GM23338 (cell line): ENCODE data around the gene MECP2. TPM values are rescaled to one million over a fixed set of nuclear protein-coding genes. Genes with fewer than 3 reads are reported as not detected.

ENCODE experiments used
- ATAC-seq: fragments of 200-7000 bp; cut with Tn5 transposase; 3 replicates; pipeline ENCODE4 v1.9.1; 2020
- DNase-seq: peaks from one replicate; pipeline ENCODE4 v3.0.0-alpha.2; 2015; ENCODE audit warnings: low spot score
- H2AFZ ChIP-seq: fragments of 200-600 bp; sonication (generic); 2 replicates; pipeline ENCODE4 v1.8.0; 2016; ENCODE audit warnings: antibody characterized with exemption, mild to moderate bottlenecking, moderate library complexity
- H3F3A ChIP-seq: fragments of 200-600 bp; sonication (generic); replicated peaks from 2 replicates; pipeline ENCODE4 v1.8.0; 2017; ENCODE audit warnings: antibody characterized with exemption, mixed run types, low read depth
- H3K27ac ChIP-seq: fragments of 200-600 bp; sonication (generic); 2 replicates; pipeline ENCODE4 v1.6.1; 2016; ENCODE audit warnings: low read depth
- H3K27me3 ChIP-seq: fragments of 200-600 bp; sonication (generic); 2 replicates; pipeline ENCODE4 v1.8.0; 2016; ENCODE audit warnings: mild to moderate bottlenecking, mixed run types, moderate library complexity; ENCODE audit not compliant: insufficient read depth
- H3K36me3 ChIP-seq: fragments of 200-600 bp; sonication (generic); 2 replicates; pipeline ENCODE4 v1.8.0; 2016; ENCODE audit warnings: mild to moderate bottlenecking; ENCODE audit not compliant: insufficient read depth
- H3K4me1 ChIP-seq: fragments of 200-600 bp; sonication (generic); 2 replicates; pipeline ENCODE4 v1.8.0; 2016; ENCODE audit warnings: mild to moderate bottlenecking, moderate library complexity; ENCODE audit not compliant: insufficient read depth
- H3K4me2 ChIP-seq: fragments of 200-600 bp; sonication (generic); 2 replicates; pipeline ENCODE4 v1.7.1; 2017; ENCODE audit warnings: mixed run types
- H3K4me3 ChIP-seq: fragments of 200-600 bp; sonication (generic); 2 replicates; pipeline ENCODE4 v1.6.1; 2016; ENCODE audit warnings: mixed run types
- H3K79me2 ChIP-seq: fragments of 200-600 bp; sonication (generic); replicated peaks from 2 replicates; pipeline ENCODE4 v1.8.0; 2017; ENCODE audit warnings: mild to moderate bottlenecking; ENCODE audit not compliant: insufficient read depth
- H3K9me2 ChIP-seq: fragments of 200-600 bp; sonication (generic); 2 replicates; pipeline ENCODE4 v1.8.0; 2017; ENCODE audit not compliant: insufficient read depth
- H4K20me1 ChIP-seq: fragments of 200-600 bp; sonication (generic); replicated peaks from 2 replicates; pipeline ENCODE4 v1.8.0; 2017; ENCODE audit warnings: mild to moderate bottlenecking; ENCODE audit not compliant: insufficient read depth
- H3K27ac Mint-ChIP-seq: 2 replicates; pipeline ENCODE4 v1.8.0; 2020; ENCODE audit warnings: inconsistent platforms, mild to moderate bottlenecking, moderate library complexity, mixed read lengths
- H3K27me3 Mint-ChIP-seq: 3 replicates; pipeline ENCODE4 v1.8.0; 2022; ENCODE audit warnings: low read depth, mild to moderate bottlenecking, moderate library complexity, mixed read lengths, inconsistent platforms; ENCODE audit not compliant: insufficient read depth, poor library complexity
- H3K36me3 Mint-ChIP-seq: 3 replicates; pipeline ENCODE4 v1.8.0; 2021; ENCODE audit warnings: low read depth, mild to moderate bottlenecking, inconsistent platforms, moderate library complexity, mixed read lengths
- H3K4me1 Mint-ChIP-seq: 3 replicates; pipeline ENCODE4 v1.8.0; 2020; ENCODE audit warnings: mild to moderate bottlenecking, inconsistent platforms, mixed read lengths
- H3K4me3 Mint-ChIP-seq: 3 replicates; pipeline ENCODE4 v1.8.0; 2021; ENCODE audit warnings: moderate library complexity, mild to moderate bottlenecking, inconsistent platforms, mixed read lengths
- H3K9me3 Mint-ChIP-seq: 3 replicates; pipeline ENCODE4 v1.8.0; 2020; ENCODE audit warnings: moderate library complexity, mild to moderate bottlenecking, inconsistent platforms, mixed read lengths
- CREB1 ChIP-seq: fragments of 250-450 bp; sonication (Bioruptor Pico); IDR thresholded peaks from 2 replicates; pipeline ENCODE4 v1.5.0; 2020; ENCODE audit warnings: low read depth, mild to moderate bottlenecking, moderate library complexity
- ETS1 ChIP-seq: IDR thresholded peaks from 2 replicates; pipeline ENCODE4 v1.6.1; 2016; ENCODE audit warnings: antibody characterized with exemption
- EZH2 ChIP-seq: fragments of 200-600 bp; sonication (generic); IDR thresholded peaks from one replicate; pipeline ENCODE4 v1.8.0; 2017; ENCODE audit warnings: antibody characterized with exemption, mild to moderate bottlenecking, low read depth; ENCODE audit not compliant: unreplicated experiment
- EZH2phosphoT487 ChIP-seq: fragments of 200-600 bp; sonication (generic); IDR thresholded peaks from one replicate; pipeline ENCODE4 v1.8.1; 2018; ENCODE audit warnings: antibody characterized with exemption; ENCODE audit not compliant: unreplicated experiment
- JUNB ChIP-seq: IDR thresholded peaks from one replicate; pipeline ENCODE4 v1.6.1; 2016; ENCODE audit warnings: antibody characterized with exemption; ENCODE audit not compliant: unreplicated experiment
- NANOG ChIP-seq: IDR thresholded peaks from 2 replicates; pipeline ENCODE4 v1.6.1; 2016; ENCODE audit warnings: antibody characterized with exemption, borderline replicate concordance
- POLR2AphosphoS5 ChIP-seq: IDR thresholded peaks from 2 replicates; pipeline ENCODE4 v1.6.1; 2016; ENCODE audit warnings: antibody characterized with exemption, low read depth
- REST ChIP-seq: IDR thresholded peaks from one replicate; pipeline ENCODE4 v1.6.1; 2018; ENCODE audit warnings: antibody characterized with exemption; ENCODE audit not compliant: unreplicated experiment
- STAT1 ChIP-seq: IDR thresholded peaks from one replicate; pipeline ENCODE4 v1.6.1; 2016; ENCODE audit warnings: antibody characterized with exemption; ENCODE audit not compliant: unreplicated experiment
- ZNF114 ChIP-seq: fragments of 250-450 bp; sonication (Bioruptor Pico); IDR thresholded peaks from 2 replicates; pipeline ENCODE4 v1.5.0; 2020; ENCODE audit warnings: mild to moderate bottlenecking, moderate library complexity
- ZNF331 ChIP-seq: fragments of 250-450 bp; sonication (Bioruptor Pico); IDR thresholded peaks from 2 replicates; pipeline ENCODE4 v1.5.0; 2020; ENCODE audit warnings: low read depth, mild to moderate bottlenecking, moderate library complexity
- ZNF462 ChIP-seq: fragments of 250-450 bp; sonication (Bioruptor Pico); IDR thresholded peaks from 2 replicates; pipeline ENCODE4 v1.5.0; 2020; ENCODE audit warnings: mild to moderate bottlenecking, moderate library complexity
- polyA plus RNA-seq: library from polyadenylated mRNA; unstranded; fragments of >200 nt; fragmentation: Nextera tagmentation; extraction: Ambion mirVana; gene quantifications from 2 replicates; pipeline ENCODE4 v1.2.1, GENCODE V29; 2016
- total RNA-seq: library from RNA; depleted of rRNA; stranded (reverse); fragments of >200 nt; shearing (Covaris generic); gene quantifications from 2 replicates; pipeline ENCODE4 v1.2.3, GENCODE V29; 2014
- TF ChIP-seq, protein P1 (sequence below), 2 experiments: fragments of 200-600 bp in 1 of 2; sonication (generic) in 1 of 2; conservative IDR thresholded peaks; 2 replicates each; pipeline versions ENCODE4 v1.5.1 to v1.6.1; 2016 to 2017; ENCODE audit warnings: antibody characterized with exemption in 2 of 2, low read depth in 2 of 2, mild to moderate bottlenecking in 2 of 2, moderate library complexity in 1 of 2

Gene MECP2
- total and polyA plus RNA-seq, 2 experiments from 2014 or later: 27.7 to 32.7 TPM

DNA sequence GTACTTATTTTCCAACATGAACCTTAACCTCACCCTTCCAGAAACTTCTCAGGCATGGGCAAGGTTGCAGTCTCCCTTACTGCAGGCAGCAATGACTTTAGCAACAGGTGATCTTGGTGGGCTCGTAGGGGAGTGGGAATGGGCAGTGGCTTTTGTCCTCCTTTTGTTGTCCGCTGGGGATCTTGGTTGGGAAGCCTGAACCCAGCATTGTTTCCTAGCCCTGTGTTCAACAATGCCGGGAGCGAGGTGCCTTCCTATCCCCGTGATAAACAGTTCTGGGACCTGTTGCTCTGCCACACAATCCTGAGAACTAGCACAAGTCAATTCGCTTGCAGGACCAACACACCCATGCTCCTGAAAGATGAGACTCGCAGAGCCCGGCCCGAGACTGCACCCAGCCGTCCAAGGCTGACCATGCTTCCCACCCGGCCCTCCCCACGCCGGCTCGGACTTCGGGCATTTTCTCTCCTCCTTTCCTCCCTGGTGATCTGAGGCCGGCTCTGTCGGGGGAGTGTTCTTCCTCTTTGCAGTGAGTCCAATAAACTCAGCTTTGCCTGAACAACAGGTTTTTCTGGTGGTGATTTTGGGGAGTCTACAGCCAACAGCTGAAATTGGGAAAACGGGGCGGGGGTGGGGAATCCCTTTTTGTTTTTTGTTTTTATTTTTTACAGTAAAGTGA lies 98.0 kb downstream of the MECP2 start:
- no peak overlapping the region for H3K4me3 ChIP-seq
- no peak overlapping the region for H3K4me2 ChIP-seq
- peak; percentile 55 for ATAC-seq
- peak overlapping the region; percentile 18; the same call in 1 of the 2 replicates for H2AFZ ChIP-seq
- H3K27me3 ChIP-seq: no peaks in the 10 kb centered on the region
- no peaks in the 10 kb centered on the region for H3K4me1 ChIP-seq
- H4K20me1 ChIP-seq: no peaks in the 10 kb centered on the region
- no peaks in the 10 kb centered on the region for H3F3A ChIP-seq
- DNase-seq: peak; percentile 10
- Mint-ChIP-seq H3K9me3 (no peaks in the 10 kb centered on the region; the same call in 2 of the 3 replicates), H3K4me3 (no peak overlapping the region), H3K4me1 (peaks cover 11% of the 10 kb centered on the region; the same call in 2 of the 3 replicates), H3K27me3 (peaks cover 5% of the 10 kb centered on the region), H3K27ac (peak overlapping the region; percentile 52; the same call in 1 of the 2 replicates), H3K36me3 (no peaks in the 10 kb centered on the region)
- no peaks in the 10 kb centered on the region for H3K79me2 ChIP-seq
- H3K27ac ChIP-seq: no peak overlapping the region
- no peak for TF ChIP-seq JUNB
- TF ChIP-seq ZNF462 (CRISPR knock-in tag): no peak
- no peak for TF ChIP-seq STAT1
- TF ChIP-seq POLR2AphosphoS5: no peak
- no peak for TF ChIP-seq EZH2
- TF ChIP-seq ZNF114 (CRISPR knock-in tag): no peak
- TF ChIP-seq REST: no peak
- no peak for TF ChIP-seq EZH2phosphoT487
- no peak for TF ChIP-seq ETS1
- no peak for TF ChIP-seq NANOG
- no peak for TF ChIP-seq ZNF331
- TF ChIP-seq, protein P1, sequence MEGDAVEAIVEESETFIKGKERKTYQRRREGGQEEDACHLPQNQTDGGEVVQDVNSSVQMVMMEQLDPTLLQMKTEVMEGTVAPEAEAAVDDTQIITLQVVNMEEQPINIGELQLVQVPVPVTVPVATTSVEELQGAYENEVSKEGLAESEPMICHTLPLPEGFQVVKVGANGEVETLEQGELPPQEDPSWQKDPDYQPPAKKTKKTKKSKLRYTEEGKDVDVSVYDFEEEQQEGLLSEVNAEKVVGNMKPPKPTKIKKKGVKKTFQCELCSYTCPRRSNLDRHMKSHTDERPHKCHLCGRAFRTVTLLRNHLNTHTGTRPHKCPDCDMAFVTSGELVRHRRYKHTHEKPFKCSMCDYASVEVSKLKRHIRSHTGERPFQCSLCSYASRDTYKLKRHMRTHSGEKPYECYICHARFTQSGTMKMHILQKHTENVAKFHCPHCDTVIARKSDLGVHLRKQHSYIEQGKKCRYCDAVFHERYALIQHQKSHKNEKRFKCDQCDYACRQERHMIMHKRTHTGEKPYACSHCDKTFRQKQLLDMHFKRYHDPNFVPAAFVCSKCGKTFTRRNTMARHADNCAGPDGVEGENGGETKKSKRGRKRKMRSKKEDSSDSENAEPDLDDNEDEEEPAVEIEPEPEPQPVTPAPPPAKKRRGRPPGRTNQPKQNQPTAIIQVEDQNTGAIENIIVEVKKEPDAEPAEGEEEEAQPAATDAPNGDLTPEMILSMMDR (conservative IDR thresholded peaks at IDR 0.05; ENCODE audit: low read depth in 2 of 2): no peak
- TF ChIP-seq CREB1: no peak
- no peaks in the 10 kb centered on the region for H3K36me3 ChIP-seq
- no peaks in the 10 kb centered on the region for H3K9me2 ChIP-seq
